H9 (cell line): ENCODE measurements around the gene SEMA3F. TPM values are rescaled to one million over a fixed set of nuclear protein-coding genes. Genes with fewer than 3 reads are reported as not detected.

Source experiments
- DNase-seq: peaks from one replicate; pipeline ENCODE4 v3.0.0-alpha.2; 2017
- H2AFZ ChIP-seq: one replicate; pipeline ENCODE4 v1.6.1; 2013; ENCODE audit warnings: mild to moderate bottlenecking, low read length, control low read depth, moderate library complexity
- H2AK5ac ChIP-seq: 2 replicates; pipeline ENCODE4 v1.6.1; 2013; ENCODE audit warnings: low read length, control low read depth, mixed read lengths; ENCODE audit not compliant: insufficient read length
- H2BK120ac ChIP-seq: one replicate; pipeline ENCODE4 v1.6.1; 2013; ENCODE audit warnings: low read depth, mild to moderate bottlenecking, low read length, control low read depth, inconsistent platforms; ENCODE audit not compliant: poor library complexity, severe bottlenecking
- H2BK12ac ChIP-seq: 2 replicates; pipeline ENCODE4 v1.6.1; 2013; ENCODE audit warnings: low read length, control low read depth, mixed read lengths, low read depth; ENCODE audit not compliant: insufficient read length
- H2BK15ac ChIP-seq: 2 replicates; pipeline ENCODE4 v1.6.1; 2013; ENCODE audit warnings: low read depth, low read length, control low read depth
- H2BK20ac ChIP-seq: one replicate; pipeline ENCODE4 v1.6.1; 2013; ENCODE audit warnings: low read depth, mild to moderate bottlenecking, low read length, control low read depth, inconsistent platforms; ENCODE audit not compliant: poor library complexity, severe bottlenecking
- H2BK5ac ChIP-seq: 2 replicates; pipeline ENCODE4 v1.6.1; 2013; ENCODE audit warnings: low read length, control low read depth, mixed read lengths; ENCODE audit not compliant: insufficient read length
- H3K14ac ChIP-seq: 2 replicates; pipeline ENCODE4 v1.6.1; 2013; ENCODE audit warnings: low read length, control low read depth; ENCODE audit not compliant: insufficient read depth
- H3K18ac ChIP-seq: 2 replicates; pipeline ENCODE4 v1.6.1; 2013; ENCODE audit warnings: low read depth, mild to moderate bottlenecking, mixed read lengths, low read length, control low read depth; ENCODE audit not compliant: insufficient read length
- H3K23ac ChIP-seq: 2 replicates; pipeline ENCODE4 v1.6.1; 2013; ENCODE audit warnings: low read length, control low read depth, mixed read lengths, low read depth; ENCODE audit not compliant: insufficient read length
- H3K23me2 ChIP-seq: 2 replicates; pipeline ENCODE4 v1.6.1; 2013; ENCODE audit warnings: low read depth, mild to moderate bottlenecking, mixed read lengths, low read length, control low read depth; ENCODE audit not compliant: insufficient read length, poor library complexity, severe bottlenecking
- H3K27ac ChIP-seq: 2 replicates; pipeline ENCODE4 v1.5.1; 2013; ENCODE audit warnings: low read length, control low read depth, mixed read lengths, low read depth; ENCODE audit not compliant: insufficient read length
- H3K27me3 ChIP-seq: 2 replicates; pipeline ENCODE4 v1.6.1; 2013; ENCODE audit warnings: low read length, control low read depth, inconsistent platforms; ENCODE audit not compliant: insufficient read depth
- H3K4ac ChIP-seq: 2 replicates; pipeline ENCODE4 v1.6.1; 2013; ENCODE audit warnings: low read depth, mild to moderate bottlenecking, control low read depth, inconsistent platforms, low read length, moderate library complexity
- H3K4me1 ChIP-seq: 2 replicates; pipeline ENCODE4 v1.6.1; 2013; ENCODE audit warnings: low read length, control low read depth, inconsistent platforms; ENCODE audit not compliant: insufficient read depth
- H3K4me2 ChIP-seq: 2 replicates; pipeline ENCODE4 v1.6.1; 2013; ENCODE audit warnings: low read length, control low read depth, mixed read lengths; ENCODE audit not compliant: insufficient read length, insufficient read depth
- H3K56ac ChIP-seq: 2 replicates; pipeline ENCODE4 v1.6.1; 2013; ENCODE audit warnings: low read depth, mild to moderate bottlenecking, mixed read lengths, low read length, control low read depth; ENCODE audit not compliant: insufficient read length
- H3K79me1 ChIP-seq: 2 replicates; pipeline ENCODE4 v1.6.1; 2013; ENCODE audit warnings: low read depth, mild to moderate bottlenecking, moderate library complexity, low read length, control low read depth, inconsistent platforms; ENCODE audit not compliant: insufficient read depth, poor library complexity, severe bottlenecking
- H3K79me2 ChIP-seq: 2 replicates; pipeline ENCODE4 v1.6.1; 2013; ENCODE audit warnings: low read length, control low read depth, inconsistent platforms; ENCODE audit not compliant: insufficient read depth
- H3K9ac ChIP-seq: 2 replicates; pipeline ENCODE4 v1.6.1; 2013; ENCODE audit warnings: low read length, control low read depth, mixed read lengths; ENCODE audit not compliant: insufficient read length; ENCODE audit errors: extremely low read depth
- H3K9me3 ChIP-seq: one replicate; pipeline ENCODE4 v1.6.1; 2013; ENCODE audit warnings: low read depth, low read length, inconsistent platforms; ENCODE audit not compliant: control insufficient read depth
- H3T11ph ChIP-seq: one replicate; pipeline ENCODE4 v1.6.1; 2013; ENCODE audit warnings: mild to moderate bottlenecking, low read length, control low read depth, inconsistent platforms
- H4K20me1 ChIP-seq: one replicate; pipeline ENCODE4 v1.6.1; 2013; ENCODE audit not compliant: control insufficient read depth, insufficient read length, insufficient read depth
- H4K5ac ChIP-seq: 2 replicates; pipeline ENCODE4 v1.6.1; 2013; ENCODE audit warnings: low read depth, mild to moderate bottlenecking, mixed read lengths, low read length, control low read depth; ENCODE audit not compliant: insufficient read length
- H4K8ac ChIP-seq: replicated peaks from 2 replicates; pipeline ENCODE4 v1.6.1; 2013; ENCODE audit warnings: low read length, control low read depth, mixed read lengths, low read depth; ENCODE audit not compliant: insufficient read length
- H4K91ac ChIP-seq: 2 replicates; pipeline ENCODE4 v1.6.1; 2013; ENCODE audit warnings: low read depth, mild to moderate bottlenecking, moderate library complexity, mixed read lengths, low read length, control low read depth; ENCODE audit not compliant: insufficient read length
- H3K27ac Mint-ChIP-seq, 3 experiments: 2 replicates in 2 of 3; 3 replicates in 1 of 3; pipeline ENCODE4 v1.8.0; 2020 to 2021; ENCODE audit warnings: mixed read lengths in 3 of 3, mild to moderate bottlenecking in 1 of 3, moderate library complexity in 1 of 3
- H3K27me3 Mint-ChIP-seq: 2 replicates; pipeline ENCODE4 v1.8.0; 2021; ENCODE audit warnings: low read depth, mild to moderate bottlenecking, moderate library complexity, mixed read lengths
- H3K36me3 Mint-ChIP-seq, 3 experiments: 2 replicates in 2 of 3; 3 replicates in 1 of 3; pipeline ENCODE4 v1.8.0; 2020 to 2021; ENCODE audit warnings: low read depth in 3 of 3, mixed read lengths in 3 of 3; ENCODE audit not compliant: insufficient read depth in 1 of 3
- H3K4me1 Mint-ChIP-seq, 2 experiments: 2 replicates each; pipeline ENCODE4 v1.8.0; 2020; ENCODE audit warnings: mixed read lengths in 2 of 2
- H3K4me3 Mint-ChIP-seq, 2 experiments: 2 replicates in 1 of 2; 3 replicates in 1 of 2; pipeline ENCODE4 v1.8.0; 2020 to 2021; ENCODE audit warnings: mild to moderate bottlenecking in 2 of 2, mixed read lengths in 2 of 2, moderate library complexity in 1 of 2
- H3K9me3 Mint-ChIP-seq, 2 experiments: 2 replicates in 1 of 2; 3 replicates in 1 of 2; pipeline ENCODE4 v1.8.0; 2020; ENCODE audit warnings: mild to moderate bottlenecking in 2 of 2, mixed read lengths in 2 of 2, moderate library complexity in 1 of 2
- WGBS: extraction: QIAGEN DNeasy Blood & Tissue Kit; methylation state at CpG from one replicate; pipeline ENCODE4 v1.1.7; 2013; ENCODE audit warnings: missing lambda C conversion rate, low lambda C conversion rate, mixed read lengths; ENCODE audit not compliant: insufficient read length; ENCODE audit errors: extremely low coverage; 5-methylcytosine and 5-hydroxymethylcytosine counted together
- total RNA-seq: library from RNA; stranded (reverse); gene quantifications from 2 replicates; pipeline ENCODE4 v1.2.1, GENCODE V29; 2021
- TF ChIP-seq, protein P1 (sequence below): fragments of 200-600 bp; sonication (generic); conservative IDR thresholded peaks from 3 replicates; pipeline ENCODE4 v1.8.0; 2021; ENCODE audit warnings: antibody characterized with exemption, mild to moderate bottlenecking

The SEMA3F gene
- total RNA-seq, 1 experiment from 2014 or later: 14.3 TPM

DNA sequence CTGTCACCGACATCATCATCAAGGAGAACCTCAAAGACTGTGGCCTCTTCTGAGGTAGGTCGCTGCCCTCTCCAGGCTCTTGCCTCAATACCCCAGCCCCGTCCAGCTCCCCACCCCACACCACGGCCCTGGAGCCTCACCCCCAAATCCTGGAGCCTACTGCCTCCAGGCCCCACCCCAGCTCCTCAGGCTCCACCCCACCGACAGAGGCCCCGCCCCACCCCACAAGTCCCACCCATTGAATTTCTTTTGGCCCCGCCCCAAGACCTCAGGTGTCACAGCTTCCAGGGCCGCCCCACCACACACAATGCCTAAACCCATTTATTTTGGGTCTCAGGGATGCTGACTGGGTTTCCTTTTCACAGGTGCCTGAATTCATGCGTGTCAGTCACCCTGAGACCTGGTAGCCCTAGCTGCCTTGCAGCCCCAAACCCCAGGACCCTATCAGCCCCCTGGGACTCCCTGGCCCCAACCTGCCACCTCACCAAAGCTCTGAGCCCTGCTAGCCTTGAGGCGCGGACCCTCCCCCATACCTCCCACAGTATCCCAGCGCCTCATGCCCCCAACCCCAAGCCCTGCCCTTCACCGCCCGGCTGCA is 39.9 kb downstream of the SEMA3F start:
- H3K79me2 ChIP-seq: no peaks in the 10 kb centered on the region
- H3K14ac ChIP-seq: no peak overlapping the region
- H3K79me1 ChIP-seq: no peaks in the 10 kb centered on the region
- H2BK5ac ChIP-seq: no peak overlapping the region
- peak; percentile 78 for DNase-seq
- no peak overlapping the region for H4K91ac ChIP-seq
- no CpG with 5 or more reads among the region's 14 CpGs for WGBS
- no peaks in the 10 kb centered on the region for H3K23me2 ChIP-seq
- H2BK120ac ChIP-seq: no peak overlapping the region
- H3K27ac ChIP-seq: no peak overlapping the region
- H3K4me1 ChIP-seq: no peaks in the 10 kb centered on the region
- peak overlapping the region in 1 of 2 experiments; percentile 63; a peak in 3 of 5 replicates for H3K4me3 Mint-ChIP-seq
- H3K56ac ChIP-seq: no peak overlapping the region
- TF ChIP-seq, protein P1, sequence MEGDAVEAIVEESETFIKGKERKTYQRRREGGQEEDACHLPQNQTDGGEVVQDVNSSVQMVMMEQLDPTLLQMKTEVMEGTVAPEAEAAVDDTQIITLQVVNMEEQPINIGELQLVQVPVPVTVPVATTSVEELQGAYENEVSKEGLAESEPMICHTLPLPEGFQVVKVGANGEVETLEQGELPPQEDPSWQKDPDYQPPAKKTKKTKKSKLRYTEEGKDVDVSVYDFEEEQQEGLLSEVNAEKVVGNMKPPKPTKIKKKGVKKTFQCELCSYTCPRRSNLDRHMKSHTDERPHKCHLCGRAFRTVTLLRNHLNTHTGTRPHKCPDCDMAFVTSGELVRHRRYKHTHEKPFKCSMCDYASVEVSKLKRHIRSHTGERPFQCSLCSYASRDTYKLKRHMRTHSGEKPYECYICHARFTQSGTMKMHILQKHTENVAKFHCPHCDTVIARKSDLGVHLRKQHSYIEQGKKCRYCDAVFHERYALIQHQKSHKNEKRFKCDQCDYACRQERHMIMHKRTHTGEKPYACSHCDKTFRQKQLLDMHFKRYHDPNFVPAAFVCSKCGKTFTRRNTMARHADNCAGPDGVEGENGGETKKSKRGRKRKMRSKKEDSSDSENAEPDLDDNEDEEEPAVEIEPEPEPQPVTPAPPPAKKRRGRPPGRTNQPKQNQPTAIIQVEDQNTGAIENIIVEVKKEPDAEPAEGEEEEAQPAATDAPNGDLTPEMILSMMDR: no peak
- peaks cover 5 to 11% of the 10 kb centered on the region in 2 experiments; a peak in 3 of 4 replicates for H3K4me1 Mint-ChIP-seq
- H3K27me3 Mint-ChIP-seq: peaks cover 49% of the 10 kb centered on the region
- H3K23ac ChIP-seq: no peak overlapping the region
- no peak overlapping the region for H2BK12ac ChIP-seq
- H3K9me3 Mint-ChIP-seq: no peaks in the 10 kb centered on the region
- no peak overlapping the region for H3K27ac Mint-ChIP-seq
- no peaks in the 10 kb centered on the region for H3K36me3 Mint-ChIP-seq
- no peaks in the 10 kb centered on the region; the same call in 1 of the 2 replicates for H3K27me3 ChIP-seq
- H3T11ph ChIP-seq: no peak overlapping the region
- H4K5ac ChIP-seq: no peak overlapping the region
- no peaks in the 10 kb centered on the region for H3K9me3 ChIP-seq
- H3K18ac ChIP-seq: no peak overlapping the region
- no peak overlapping the region for H3K9ac ChIP-seq
- no peaks in the 10 kb centered on the region for H4K20me1 ChIP-seq
- no peak overlapping the region for H2AFZ ChIP-seq
- no peak overlapping the region for H2AK5ac ChIP-seq
- H2BK15ac ChIP-seq: no peak overlapping the region
- no peak overlapping the region for H2BK20ac ChIP-seq
- H3K4ac ChIP-seq: no peak overlapping the region
- peak overlapping the region; percentile 25 for H3K4me2 ChIP-seq
- no peak overlapping the region for H4K8ac ChIP-seq
